Measurements from ENCODE around the gene STARD13.

STARD13 gene

DNA sequence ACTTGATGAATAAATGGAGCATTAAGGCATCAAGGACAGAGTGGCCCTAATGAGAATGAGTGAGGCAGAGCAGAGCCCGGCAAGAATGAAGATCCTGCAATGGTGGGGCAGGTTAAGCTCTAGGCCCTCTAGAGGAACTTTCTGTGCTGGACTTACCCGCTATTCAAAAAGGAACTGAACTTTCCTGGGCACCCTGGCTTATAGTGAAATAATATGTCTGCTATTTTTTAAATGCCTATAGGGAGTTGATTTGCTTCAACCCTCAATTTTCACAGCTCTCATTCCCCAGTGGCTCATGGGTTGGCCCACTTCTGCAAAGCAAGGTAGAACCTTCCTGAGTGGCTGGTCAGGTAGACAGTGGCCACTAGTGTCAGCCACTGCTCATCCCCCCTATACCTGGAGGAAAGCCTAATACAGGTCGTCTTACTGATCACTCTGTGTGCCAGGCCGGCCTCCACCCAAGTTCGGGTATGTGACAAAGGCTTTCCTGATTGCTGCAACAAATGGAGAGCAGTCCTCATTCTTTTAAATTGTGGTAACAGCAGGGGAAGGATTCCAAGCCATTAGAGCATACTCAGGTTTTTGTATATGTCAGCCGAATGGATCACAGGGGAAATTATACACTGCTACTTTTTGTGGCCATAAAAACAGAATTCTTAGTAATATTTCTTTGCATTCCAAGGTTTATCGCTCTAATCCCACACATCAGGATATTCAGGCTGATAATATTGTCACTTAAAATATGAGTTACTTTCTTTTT is 166.4 kb downstream of the STARD13 start:
- DNase-seq (ENCODE audit: low spot score) = no peak
- TF ChIP-seq, protein P1, sequence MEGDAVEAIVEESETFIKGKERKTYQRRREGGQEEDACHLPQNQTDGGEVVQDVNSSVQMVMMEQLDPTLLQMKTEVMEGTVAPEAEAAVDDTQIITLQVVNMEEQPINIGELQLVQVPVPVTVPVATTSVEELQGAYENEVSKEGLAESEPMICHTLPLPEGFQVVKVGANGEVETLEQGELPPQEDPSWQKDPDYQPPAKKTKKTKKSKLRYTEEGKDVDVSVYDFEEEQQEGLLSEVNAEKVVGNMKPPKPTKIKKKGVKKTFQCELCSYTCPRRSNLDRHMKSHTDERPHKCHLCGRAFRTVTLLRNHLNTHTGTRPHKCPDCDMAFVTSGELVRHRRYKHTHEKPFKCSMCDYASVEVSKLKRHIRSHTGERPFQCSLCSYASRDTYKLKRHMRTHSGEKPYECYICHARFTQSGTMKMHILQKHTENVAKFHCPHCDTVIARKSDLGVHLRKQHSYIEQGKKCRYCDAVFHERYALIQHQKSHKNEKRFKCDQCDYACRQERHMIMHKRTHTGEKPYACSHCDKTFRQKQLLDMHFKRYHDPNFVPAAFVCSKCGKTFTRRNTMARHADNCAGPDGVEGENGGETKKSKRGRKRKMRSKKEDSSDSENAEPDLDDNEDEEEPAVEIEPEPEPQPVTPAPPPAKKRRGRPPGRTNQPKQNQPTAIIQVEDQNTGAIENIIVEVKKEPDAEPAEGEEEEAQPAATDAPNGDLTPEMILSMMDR (IDR thresholded peaks at IDR 0.05; ENCODE audit: borderline replicate concordance, control extremely low read depth, extremely low read depth, insufficient read depth, missing control alignments) = no peak
- in situ Hi-C loops (cut with MboI; ENCODE audit: low sequenced_read_pairs, unreplicated experiment) = no loop called here

DNA sequence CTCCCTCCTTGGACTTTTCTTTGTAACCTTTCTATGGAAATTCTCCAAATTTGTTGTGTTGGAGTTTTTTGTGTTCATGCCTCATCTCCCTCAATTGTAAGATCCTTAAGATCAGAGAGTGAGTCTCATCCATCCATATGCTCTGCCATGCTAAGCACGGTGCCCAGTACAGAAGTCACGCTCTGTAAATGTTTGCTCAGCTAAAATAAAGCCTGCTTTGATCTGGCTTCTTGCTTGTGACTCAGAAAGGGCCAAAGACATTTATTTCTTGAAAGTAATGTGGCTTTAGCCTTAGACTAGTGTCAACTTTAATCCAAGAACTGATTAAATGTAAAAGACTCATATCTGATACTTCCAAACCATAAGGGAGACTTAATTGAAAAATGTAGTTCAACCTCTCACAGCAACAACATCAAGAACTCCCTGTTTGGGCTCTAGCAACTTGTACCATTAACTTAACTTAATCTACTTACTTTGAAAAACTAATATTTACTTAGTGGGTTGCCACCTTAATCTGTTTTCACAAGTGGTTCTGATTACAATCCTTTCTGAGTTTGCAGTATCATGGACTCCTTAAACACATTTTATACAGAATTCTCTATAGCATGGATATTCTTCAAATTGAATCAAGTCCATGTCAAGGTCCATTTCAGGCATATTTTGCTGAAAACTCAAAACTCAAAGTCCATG is 169.1 kb downstream of the STARD13 start:
- TF ChIP-seq, protein P1 (IDR thresholded peaks at IDR 0.05; ENCODE audit: borderline replicate concordance, control extremely low read depth, extremely low read depth, insufficient read depth, missing control alignments) = no peak

DNA sequence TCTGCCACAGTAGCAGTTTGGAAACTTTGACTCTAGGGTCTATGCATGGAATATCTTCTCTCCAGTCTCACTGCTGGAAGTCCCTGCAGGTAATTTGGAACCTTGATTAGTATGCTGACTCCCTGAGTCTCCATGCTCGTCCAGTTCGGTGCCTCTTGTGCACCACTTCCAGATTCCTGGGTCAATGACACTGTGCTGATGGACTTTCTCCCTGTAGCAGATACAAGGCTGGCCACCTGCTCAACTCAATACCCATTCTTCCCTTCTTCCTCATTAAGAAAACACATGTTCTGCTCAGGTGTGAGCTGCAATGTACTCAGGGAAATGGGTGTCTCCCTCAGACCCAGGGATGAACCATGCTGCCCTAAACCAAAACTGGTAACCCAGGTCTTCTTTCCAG is 170.3 kb downstream of the STARD13 start:
- in situ Hi-C loops (cut with MboI; ENCODE audit: low sequenced_read_pairs, unreplicated experiment) = no loop called here
- DNase-seq (ENCODE audit: low spot score) = no peak
- TF ChIP-seq, protein P1 (IDR thresholded peaks at IDR 0.05; ENCODE audit: borderline replicate concordance, control extremely low read depth, extremely low read depth, insufficient read depth, missing control alignments) = no peak

More for the DNA sequence above, 169.1 kb downstream of the STARD13 start:
- in situ Hi-C loops (cut with MboI; ENCODE audit: low sequenced_read_pairs, unreplicated experiment) = no loop called here
- no peak for DNase-seq (ENCODE audit: low spot score)

DNA sequence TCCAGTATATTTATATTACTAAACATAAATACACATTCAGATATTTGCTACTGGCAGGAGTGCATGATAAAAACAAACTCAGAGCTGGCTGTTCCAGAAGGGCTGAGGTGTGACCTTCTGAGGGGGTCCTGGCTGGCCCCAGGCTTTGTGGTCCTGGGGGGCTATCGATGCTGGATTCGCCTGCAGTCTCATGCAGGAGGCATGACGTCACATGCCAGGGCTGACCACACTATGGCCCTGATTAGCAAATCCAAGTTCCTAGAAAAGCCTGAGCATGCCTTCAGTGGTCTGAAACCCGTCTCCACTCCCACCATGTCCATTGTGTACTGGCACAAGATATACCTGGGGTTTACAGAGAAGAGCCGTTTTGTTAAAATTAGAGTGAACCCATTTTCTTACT is 171.4 kb downstream of the STARD13 start:
- TF ChIP-seq, protein P1 (IDR thresholded peaks at IDR 0.05; ENCODE audit: borderline replicate concordance, control extremely low read depth, extremely low read depth, insufficient read depth, missing control alignments) = no peak
- in situ Hi-C loops (cut with MboI; ENCODE audit: low sequenced_read_pairs, unreplicated experiment) = no loop called here
- DNase-seq (ENCODE audit: low spot score) = no peak

DNA sequence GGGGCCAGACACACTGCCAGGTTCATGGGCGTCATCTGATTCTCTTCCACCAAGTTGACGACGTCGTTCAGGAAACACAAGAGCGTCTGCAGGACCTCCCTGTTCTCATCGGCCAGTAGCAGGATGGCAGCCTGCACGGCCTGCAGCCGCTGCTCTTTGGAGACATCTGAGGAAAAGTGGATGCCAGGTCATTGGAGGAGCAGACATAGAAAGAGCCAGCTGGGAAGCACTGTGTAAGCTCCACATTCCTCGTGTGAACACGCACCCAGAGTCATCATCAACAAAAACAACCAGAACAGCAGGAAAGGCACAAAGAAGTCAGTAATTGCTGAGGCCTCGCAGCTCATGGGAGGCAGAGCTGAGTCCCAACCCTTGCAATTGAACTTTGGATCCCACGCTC is 172.8 kb downstream of the STARD13 start:
- TF ChIP-seq, protein P1 (IDR thresholded peaks at IDR 0.05; ENCODE audit: borderline replicate concordance, control extremely low read depth, extremely low read depth, insufficient read depth, missing control alignments) = no peak
- in situ Hi-C loops (cut with MboI; ENCODE audit: low sequenced_read_pairs, unreplicated experiment) = no loop called here
- no peak for DNase-seq (ENCODE audit: low spot score)

DNA sequence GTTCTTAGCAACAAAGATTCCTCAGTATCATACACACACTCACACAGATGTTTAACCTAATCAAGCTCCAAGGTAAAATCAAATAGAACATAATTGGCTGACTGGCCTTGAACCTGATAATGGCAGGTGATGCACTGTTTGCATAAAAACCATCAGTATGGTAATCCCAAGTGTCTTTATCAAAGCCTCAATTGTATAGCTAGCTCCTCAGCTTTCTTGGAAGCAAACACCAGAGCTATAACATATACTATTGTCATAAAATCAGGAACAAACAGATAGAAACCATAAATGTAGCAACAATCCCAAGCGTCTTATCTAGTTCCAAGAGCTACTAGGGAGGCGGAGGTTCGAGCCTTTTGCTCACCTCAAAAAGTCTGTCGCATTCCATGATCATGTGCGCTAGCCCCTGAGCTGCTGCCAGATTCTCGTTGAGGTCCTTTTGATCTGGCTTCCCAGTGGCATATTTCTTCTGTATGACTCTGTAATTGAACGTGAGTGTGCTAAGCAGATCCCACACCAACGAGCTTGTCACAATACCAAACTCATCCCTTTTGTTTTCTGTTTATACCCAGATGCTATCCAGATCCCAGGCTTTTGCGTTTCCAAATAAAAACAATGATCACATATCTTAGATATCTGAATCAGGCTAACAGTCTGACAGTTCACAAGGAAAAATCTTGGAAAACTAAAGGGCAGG is 174.0 kb downstream of the STARD13 start:
- no peak for DNase-seq (ENCODE audit: low spot score)
- TF ChIP-seq, protein P1 (IDR thresholded peaks at IDR 0.05; ENCODE audit: borderline replicate concordance, control extremely low read depth, extremely low read depth, insufficient read depth, missing control alignments) = no peak
- in situ Hi-C loops (cut with MboI; ENCODE audit: low sequenced_read_pairs, unreplicated experiment) = no loop called here

All from GM13976 (cell line).